Smooth muscle cell (in vitro differentiated cells): Measurements from ENCODE around the gene CBLIF. TPM values are rescaled to one million over a fixed set of nuclear protein-coding genes. Genes with fewer than 3 reads are reported as not detected.

Experiments
- DNase-seq: peaks from one replicate; lab custom pipeline; 2025; ENCODE audit not compliant: unreplicated experiment; lab: John Stamatoyannopoulos, UW
- H2AFZ ChIP-seq: fragments of 200-600 bp; sonication (generic); 2 replicates; pipeline ENCODE4 v1.6.0; 2016; ENCODE audit warnings: antibody characterized with exemption, low read depth, mild to moderate bottlenecking
- H3F3A ChIP-seq: fragments of 200-600 bp; sonication (generic); 2 replicates; pipeline ENCODE4 v1.6.0; 2017; ENCODE audit warnings: antibody characterized with exemption, low read depth
- H3K27ac ChIP-seq: fragments of 200-600 bp; sonication (generic); 2 replicates; pipeline ENCODE4 v1.5.1; 2016; ENCODE audit warnings: low read depth, mild to moderate bottlenecking
- H3K27me3 ChIP-seq: fragments of 200-600 bp; sonication (generic); 2 replicates; pipeline ENCODE4 v1.6.1; 2016; ENCODE audit warnings: low read depth, mild to moderate bottlenecking
- H3K36me3 ChIP-seq: fragments of 200-600 bp; sonication (generic); 2 replicates; pipeline ENCODE4 v1.5.1; 2016; ENCODE audit warnings: low read depth
- H3K4me1 ChIP-seq: fragments of 200-600 bp; sonication (generic); 2 replicates; pipeline ENCODE4 v1.5.1; 2016; ENCODE audit warnings: low read depth
- H3K4me2 ChIP-seq: fragments of 200-600 bp; sonication (generic); 2 replicates; pipeline ENCODE4 v1.6.0; 2016; ENCODE audit warnings: mild to moderate bottlenecking
- H3K4me3 ChIP-seq: fragments of 200-600 bp; sonication (generic); 2 replicates; pipeline ENCODE4 v1.5.1; 2016; ENCODE audit warnings: mild to moderate bottlenecking
- H3K79me2 ChIP-seq: fragments of 200-600 bp; sonication (generic); 2 replicates; pipeline ENCODE4 v1.6.0; 2016; ENCODE audit warnings: low read depth, mild to moderate bottlenecking
- H3K9ac ChIP-seq: fragments of 200-600 bp; sonication (generic); 2 replicates; pipeline ENCODE4 v1.6.0; 2016; ENCODE audit warnings: low read depth
- H3K9me3 ChIP-seq: fragments of 200-600 bp; sonication (generic); replicated peaks from 2 replicates; pipeline ENCODE4 v1.5.1; 2016; ENCODE audit warnings: low read depth
- H4K20me1 ChIP-seq: fragments of 200-600 bp; sonication (generic); 2 replicates; pipeline ENCODE4 v1.6.0; 2016; ENCODE audit warnings: low read depth
- WGBS: methylation state at CpG from one replicate; pipeline ENCODE4 v1.1.7; 2016; ENCODE audit warnings: low lambda C conversion rate; 5-methylcytosine and 5-hydroxymethylcytosine counted together
- polyA plus RNA-seq: library from polyadenylated mRNA; unstranded; fragments of >200 nt; fragmentation: Nextera tagmentation; extraction: Ambion mirVana; gene quantifications from 2 replicates; pipeline ENCODE4 v1.2.1, GENCODE V29; 2016
- total RNA-seq: library from RNA; depleted of rRNA; stranded (reverse); fragments of >200 nt; gene quantifications from 2 replicates; pipeline ENCODE4 v1.2.3, GENCODE V29; 2014
- TF ChIP-seq, protein P1 (sequence below): fragments of 200-600 bp; sonication (generic); IDR thresholded peaks from 2 replicates; pipeline ENCODE4 v1.5.1; 2017; ENCODE audit warnings: borderline replicate concordance, mild to moderate bottlenecking, antibody characterized with exemption; ENCODE audit not compliant: insufficient read depth, poor library complexity, severe bottlenecking

The CBLIF gene
- total and polyA plus RNA-seq, 2 experiments from 2014 or later = not detected

DNA sequence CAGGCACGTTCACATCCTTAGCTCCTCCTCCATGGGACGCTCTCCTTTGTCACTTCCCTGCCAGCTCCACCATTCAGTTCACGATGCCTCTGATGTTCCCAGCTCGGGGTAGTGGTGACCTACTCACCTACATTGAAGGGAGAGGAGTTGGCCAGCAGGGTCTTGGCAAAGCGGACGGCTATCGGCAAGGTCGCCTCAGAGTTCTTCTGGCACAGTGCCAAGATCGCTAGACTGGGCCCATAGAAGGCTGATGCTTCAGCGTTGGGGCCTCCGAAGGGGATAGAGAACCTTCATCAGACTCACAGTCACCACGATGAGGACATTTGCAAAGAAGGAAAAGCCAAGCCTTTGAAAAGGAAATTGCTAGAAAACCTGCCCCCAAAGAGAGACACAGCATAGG, 3.0 kb downstream of the CBLIF start:
- Histone ChIP-seq H3K79me2 (no peaks in the 10 kb centered on the region), H3K27ac (no peak overlapping the region), H3K27me3 (no peaks in the 10 kb centered on the region), H2AFZ (no peak overlapping the region), H3K36me3 (no peaks in the 10 kb centered on the region), H4K20me1 (no peaks in the 10 kb centered on the region), H3K4me3 (no peak overlapping the region), H3K9me3 (no peaks in the 10 kb centered on the region), H3K9ac (no peak overlapping the region), H3K4me1 (no peaks in the 10 kb centered on the region), H3F3A (no peaks in the 10 kb centered on the region), H3K4me2 (no peak overlapping the region)
- DNase-seq = no peak
- WGBS = 91% methylated on average over 12 of the region's 12 CpGs
- TF ChIP-seq, protein P1, sequence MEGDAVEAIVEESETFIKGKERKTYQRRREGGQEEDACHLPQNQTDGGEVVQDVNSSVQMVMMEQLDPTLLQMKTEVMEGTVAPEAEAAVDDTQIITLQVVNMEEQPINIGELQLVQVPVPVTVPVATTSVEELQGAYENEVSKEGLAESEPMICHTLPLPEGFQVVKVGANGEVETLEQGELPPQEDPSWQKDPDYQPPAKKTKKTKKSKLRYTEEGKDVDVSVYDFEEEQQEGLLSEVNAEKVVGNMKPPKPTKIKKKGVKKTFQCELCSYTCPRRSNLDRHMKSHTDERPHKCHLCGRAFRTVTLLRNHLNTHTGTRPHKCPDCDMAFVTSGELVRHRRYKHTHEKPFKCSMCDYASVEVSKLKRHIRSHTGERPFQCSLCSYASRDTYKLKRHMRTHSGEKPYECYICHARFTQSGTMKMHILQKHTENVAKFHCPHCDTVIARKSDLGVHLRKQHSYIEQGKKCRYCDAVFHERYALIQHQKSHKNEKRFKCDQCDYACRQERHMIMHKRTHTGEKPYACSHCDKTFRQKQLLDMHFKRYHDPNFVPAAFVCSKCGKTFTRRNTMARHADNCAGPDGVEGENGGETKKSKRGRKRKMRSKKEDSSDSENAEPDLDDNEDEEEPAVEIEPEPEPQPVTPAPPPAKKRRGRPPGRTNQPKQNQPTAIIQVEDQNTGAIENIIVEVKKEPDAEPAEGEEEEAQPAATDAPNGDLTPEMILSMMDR = no peak

DNA sequence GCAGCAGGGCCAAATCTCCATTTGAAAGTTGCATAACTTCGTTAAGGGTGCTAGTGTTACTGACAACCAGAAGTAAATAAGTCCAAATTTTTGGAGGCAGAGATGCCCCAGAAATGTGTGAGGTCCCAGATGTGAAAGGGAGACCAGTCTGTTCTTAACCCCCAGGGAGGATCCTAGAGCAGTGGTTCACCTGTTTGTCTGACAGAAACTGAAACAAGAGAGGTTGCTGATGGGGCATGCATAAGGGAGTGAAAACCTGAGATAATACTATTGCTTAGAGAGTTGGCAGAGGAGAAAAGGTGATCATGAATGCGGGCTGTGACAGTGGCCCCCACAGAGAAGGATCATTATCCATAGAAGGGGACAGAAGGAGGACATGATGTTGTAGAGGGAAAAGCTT, 3.8 kb downstream of the CBLIF start:
- Histone ChIP-seq H3K9me3 (no peaks in the 10 kb centered on the region), H3K36me3 (no peaks in the 10 kb centered on the region), H2AFZ (no peak overlapping the region), H3K27ac (no peak overlapping the region), H4K20me1 (no peaks in the 10 kb centered on the region), H3F3A (no peaks in the 10 kb centered on the region), H3K79me2 (no peaks in the 10 kb centered on the region), H3K4me2 (no peak overlapping the region), H3K9ac (no peak overlapping the region), H3K4me1 (no peaks in the 10 kb centered on the region), H3K27me3 (no peaks in the 10 kb centered on the region), H3K4me3 (no peak overlapping the region)
- WGBS = 83% methylated on average over 2 of the region's 2 CpGs
- TF ChIP-seq, protein P1 = no peak
- no peak for DNase-seq

DNA sequence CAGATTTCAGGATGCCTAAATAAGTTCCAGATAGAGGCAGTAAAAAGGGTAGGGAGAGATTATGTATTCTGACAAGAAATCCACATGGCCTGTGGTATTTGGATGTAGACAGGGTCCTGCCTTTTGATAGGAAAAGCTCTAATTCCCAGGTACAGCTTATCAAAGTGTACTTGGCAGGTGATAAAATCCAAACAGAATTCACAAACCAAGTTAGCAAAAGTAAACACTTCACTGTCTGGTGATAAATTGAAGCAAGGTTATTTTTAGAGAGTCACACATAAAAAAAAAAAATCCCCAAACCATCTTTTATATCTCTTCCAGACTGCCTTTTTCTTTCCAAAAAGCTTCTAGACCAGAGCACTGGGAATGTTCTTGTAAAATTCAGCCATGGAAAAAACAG, 5.7 kb downstream of the CBLIF start:
- Histone ChIP-seq H3K4me3 (no peak overlapping the region), H3K27ac (no peak overlapping the region), H3K9me3 (no peaks in the 10 kb centered on the region), H2AFZ (no peak overlapping the region), H3K36me3 (no peaks in the 10 kb centered on the region), H3K9ac (no peak overlapping the region), H4K20me1 (no peaks in the 10 kb centered on the region), H3K4me2 (no peak overlapping the region), H3F3A (no peaks in the 10 kb centered on the region), H3K4me1 (no peaks in the 10 kb centered on the region), H3K79me2 (no peaks in the 10 kb centered on the region), H3K27me3 (no peaks in the 10 kb centered on the region)
- TF ChIP-seq, protein P1 = no peak
- no peak for DNase-seq

DNA sequence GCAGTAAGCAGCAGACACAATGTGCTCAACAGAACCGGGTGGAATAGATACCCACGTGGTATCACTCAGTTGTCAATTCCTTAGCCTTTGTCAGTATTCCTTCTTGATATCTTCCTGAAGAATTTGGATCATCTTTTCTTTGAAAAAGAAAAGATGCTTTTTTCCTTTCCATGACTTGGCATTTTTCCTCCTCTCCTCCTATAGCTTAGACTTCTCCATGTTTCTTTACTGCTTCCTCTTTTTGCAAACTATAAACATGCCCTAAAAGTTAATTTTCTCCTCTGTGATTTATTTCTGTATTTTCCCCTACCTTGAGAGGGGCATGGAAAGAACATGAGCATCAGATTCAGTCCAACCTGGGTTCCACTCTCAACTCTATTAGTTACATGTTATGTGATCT, 11.7 kb downstream of the CBLIF start:
- TF ChIP-seq, protein P1 = no peak
- 93% methylated on average over 2 of the region's 2 CpGs for WGBS

More for the DNA sequence above, 11.7 kb downstream of the CBLIF start:
- H3K4me1 ChIP-seq = no peaks in the 10 kb centered on the region
- H3F3A ChIP-seq = no peaks in the 10 kb centered on the region
- H3K27me3 ChIP-seq = no peaks in the 10 kb centered on the region
- no peaks in the 10 kb centered on the region for H3K9me3 ChIP-seq
- no peak overlapping the region for H3K9ac ChIP-seq
- no peak overlapping the region for H3K4me3 ChIP-seq
- H4K20me1 ChIP-seq = no peaks in the 10 kb centered on the region
- DNase-seq = no peak
- no peaks in the 10 kb centered on the region for H3K79me2 ChIP-seq
- no peak overlapping the region for H2AFZ ChIP-seq
- H3K27ac ChIP-seq = no peak overlapping the region
- H3K36me3 ChIP-seq = no peaks in the 10 kb centered on the region
- no peak overlapping the region for H3K4me2 ChIP-seq
